Natural killer cell (primary cell): ENCODE data around the gene ZNF502. TPM values are rescaled to one million over a fixed set of nuclear protein-coding genes. Genes with fewer than 3 reads are reported as not detected.

Source experiments
- ATAC-seq, 3 donors: fragments of 150-1000 bp in 2 of 3; fragments of 200-7000 bp in 1 of 3; cut with Tn5 transposase; 1 replicate in 1 of 3; 2 replicates in 2 of 3; pipeline ENCODE4 v1.10.0; 2021; ENCODE audit warnings: mild to moderate bottlenecking in 2 of 3, moderate library complexity in 2 of 3
- DNase-seq, 2 donors: peaks; one replicate each; pipeline versions ENCODE4 v3.0.0 to v3.0.0-alpha.2; 2013 to 2021; ENCODE audit warnings: mixed read lengths in 1 of 2
- H3K27ac ChIP-seq: one replicate; pipeline ENCODE4 v1.5.1; 2013; ENCODE audit warnings: mild to moderate bottlenecking, low read length
- H3K27me3 ChIP-seq: one replicate; pipeline ENCODE4 v1.6.1; 2013; ENCODE audit warnings: low read length; ENCODE audit not compliant: control insufficient read depth, insufficient read depth
- H3K36me3 ChIP-seq: one replicate; pipeline ENCODE4 v1.6.1; 2013; ENCODE audit warnings: low read length; ENCODE audit not compliant: control insufficient read depth, insufficient read depth
- H3K4me1 ChIP-seq: one replicate; pipeline ENCODE4 v1.6.1; 2013; ENCODE audit warnings: low read length; ENCODE audit not compliant: control insufficient read depth, insufficient read depth
- H3K4me3 ChIP-seq: one replicate; pipeline ENCODE4 v1.5.1; 2013; ENCODE audit warnings: low read length
- H3K9me3 ChIP-seq: one replicate; pipeline ENCODE4 v1.6.1; 2013; ENCODE audit warnings: low read length; ENCODE audit not compliant: control insufficient read depth, insufficient read depth
- H3K27ac Mint-ChIP-seq, 2 donors: one replicate each; pipeline ENCODE4 v1.8.0; 2022; ENCODE audit warnings: mild to moderate bottlenecking in 2 of 2, mixed read lengths in 2 of 2, moderate library complexity in 1 of 2
- H3K27me3 Mint-ChIP-seq, 2 donors: one replicate each; pipeline ENCODE4 v1.8.0; 2022; ENCODE audit warnings: low read depth in 2 of 2, mixed read lengths in 2 of 2
- H3K36me3 Mint-ChIP-seq: one replicate; pipeline ENCODE4 v1.8.0; 2022; ENCODE audit warnings: mixed read lengths
- H3K4me1 Mint-ChIP-seq, 2 donors: one replicate each; pipeline ENCODE4 v1.8.0; 2022; ENCODE audit warnings: mixed read lengths in 2 of 2
- H3K4me3 Mint-ChIP-seq: one replicate; pipeline ENCODE4 v1.8.0; 2022; ENCODE audit warnings: mild to moderate bottlenecking, moderate library complexity, mixed read lengths
- H3K9me3 Mint-ChIP-seq, 2 donors: one replicate each; pipeline ENCODE4 v1.8.0; 2022; ENCODE audit warnings: mixed read lengths in 2 of 2
- CTCF ChIP-seq: fragments of 200-600 bp; IDR thresholded peaks from one replicate; pipeline ENCODE4 v1.8.0; 2022; ENCODE audit warnings: antibody characterized with exemption
- WGBS: methylation state at CpG from one replicate; pipeline ENCODE4 v1.1.7; 2013; ENCODE audit warnings: missing lambda C conversion rate; ENCODE audit not compliant: insufficient coverage; 5-methylcytosine and 5-hydroxymethylcytosine counted together
- intact Hi-C: fragments of 100-400 bp; cut with micrococcal nuclease; formaldehyde crosslinking; loops from one replicate; pipeline ENCODE4 v1.14.2; 2022
- total RNA-seq, 4 donors: library from RNA; stranded (reverse); fragments of 120-200 nt in 1 of 4; gene quantifications; one replicate each; pipeline versions ENCODE4 v1.2.3 to v1.2.4, GENCODE V29; 2013 to 2022

The ZNF502 gene
- total RNA-seq, 3 donors from 2014 or later (not counting 1 experiment from before 2014, with no cell fraction given): 2.8 to 7.0 (median 4.4) TPM

GRCh38 chr3:44687898-44688297 is 24.6 kb upstream of the ZNF502 start:
- H3K4me3 Mint-ChIP-seq: no peak overlapping the region
- WGBS: no CpG with 5 or more reads among the region's 1 CpG
- H3K9me3 Mint-ChIP-seq: peaks cover 3 to 4% of the 10 kb centered on the region in 2 donors
- Histone ChIP-seq H3K9me3 (peaks cover 3% of the 10 kb centered on the region), H3K27me3 (no peaks in the 10 kb centered on the region), H3K4me1 (peaks cover 9% of the 10 kb centered on the region), H3K27ac (no peak overlapping the region), H3K36me3 (no peaks in the 10 kb centered on the region), H3K4me3 (no peak overlapping the region)
- DNase-seq: no peak
- no peak overlapping the region for H3K27ac Mint-ChIP-seq
- H3K36me3 Mint-ChIP-seq: peaks cover 14% of the 10 kb centered on the region
- intact Hi-C loops: no loop called here
- no peak for TF ChIP-seq CTCF
- peaks cover 18 to 21% of the 10 kb centered on the region in 2 donors for H3K4me1 Mint-ChIP-seq
- no peak for ATAC-seq
- H3K27me3 Mint-ChIP-seq: peaks cover 32 to 44% of the 10 kb centered on the region in 2 donors

- H3K4me3 ChIP-seq: no peak overlapping the region
- H3K27me3 ChIP-seq: no peaks in the 10 kb centered on the region
- peaks cover 12 to 32% of the 10 kb centered on the region in 2 donors for H3K9me3 Mint-ChIP-seq
- DNase-seq: no peak
- H3K4me3 Mint-ChIP-seq: no peak overlapping the region
- no peak for ATAC-seq
- peaks cover 17% of the 10 kb centered on the region for H3K36me3 ChIP-seq
- no peak for TF ChIP-seq CTCF
- no peaks in the 10 kb centered on the region for H3K27me3 Mint-ChIP-seq
- H3K9me3 ChIP-seq: peaks cover 75% of the 10 kb centered on the region
- no peak overlapping the region for H3K27ac ChIP-seq
- no peaks in the 10 kb centered on the region for H3K4me1 ChIP-seq
- H3K4me1 Mint-ChIP-seq: no peaks in the 10 kb centered on the region
- peaks cover 74% of the 10 kb centered on the region for H3K36me3 Mint-ChIP-seq
- 95% methylated on average over 4 of the region's 10 CpGs for WGBS
- intact Hi-C loops: no loop called here
- no peak overlapping the region for H3K27ac Mint-ChIP-seq
Observed at GRCh38 chr3:44721231-44722102, 9.0 kb downstream of the ZNF502 start.

GRCh38 chr3:44722103-44722401 is 9.6 kb downstream of the ZNF502 start:
- H3K9me3 ChIP-seq: peaks cover 80% of the 10 kb centered on the region
- DNase-seq (no peak), ATAC-seq (no peak)
- Mint-ChIP-seq H3K36me3 (peaks cover 68% of the 10 kb centered on the region), H3K27me3 (no peaks in the 10 kb centered on the region), H3K9me3 (peaks cover 12 to 32% of the 10 kb centered on the region in 2 donors), H3K4me3 (no peak overlapping the region), H3K27ac (no peak overlapping the region), H3K4me1 (no peaks in the 10 kb centered on the region)
- no peak overlapping the region for H3K27ac ChIP-seq
- no peak overlapping the region for H3K4me3 ChIP-seq
- TF ChIP-seq CTCF: no peak
- no peaks in the 10 kb centered on the region for H3K4me1 ChIP-seq
- no peaks in the 10 kb centered on the region for H3K27me3 ChIP-seq
- H3K36me3 ChIP-seq: peaks cover 17% of the 10 kb centered on the region
- no CpG with 5 or more reads among the region's 1 CpG for WGBS
- intact Hi-C loops: no loop called here
